SK-N-SH treated with all-trans-retinoic acid at 6 μM for 48 hours (cell line): ENCODE data around the gene PLXNB1.

Source experiments
- ATAC-seq: fragments of 200-7000 bp; cut with Tn5 transposase; 3 replicates; pipeline ENCODE4 v1.9.1; 2020; ENCODE audit warnings: mild to moderate bottlenecking, moderate library complexity
- ARNTL ChIP-seq: fragments of 450-650 bp; formaldehyde crosslinking; IDR thresholded peaks from 2 replicates; pipeline ENCODE4 v1.5.0; 2020; ENCODE audit warnings: low read depth, mild to moderate bottlenecking, moderate library complexity, borderline replicate concordance
- BACH2 ChIP-seq: fragments of 250-450 bp; sonication (Bioruptor Pico); IDR thresholded peaks from 2 replicates; pipeline ENCODE4 v1.9.0; 2021; ENCODE audit warnings: mild to moderate bottlenecking, borderline replicate concordance
- CREB5 ChIP-seq: fragments of 250-450 bp; sonication (Bioruptor Pico); IDR thresholded peaks from 2 replicates; pipeline ENCODE4 v1.5.1; 2020; ENCODE audit warnings: low read depth, mild to moderate bottlenecking, moderate library complexity
- CSDC2 ChIP-seq: fragments of 250-450 bp; sonication (Bioruptor Pico); IDR thresholded peaks from 2 replicates; pipeline ENCODE4 v1.5.0; 2020; ENCODE audit warnings: mild to moderate bottlenecking, moderate library complexity
- CSRNP3 ChIP-seq: fragments of 250-450 bp; sonication (Bioruptor Pico); IDR thresholded peaks from 2 replicates; pipeline ENCODE4 v1.5.1; 2021; ENCODE audit warnings: mild to moderate bottlenecking, moderate library complexity
- ESRRG ChIP-seq: fragments of 250-450 bp; sonication (Bioruptor Pico); IDR thresholded peaks from 2 replicates; pipeline ENCODE4 v1.6.1; 2021; ENCODE audit warnings: mild to moderate bottlenecking
- GLIS3 ChIP-seq: fragments of 250-450 bp; sonication (Bioruptor Pico); IDR thresholded peaks from 2 replicates; pipeline ENCODE4 v1.5.0; 2020; ENCODE audit warnings: mild to moderate bottlenecking, moderate library complexity
- ISL1 ChIP-seq: fragments of 250-450 bp; sonication (Bioruptor Pico); IDR thresholded peaks from 2 replicates; pipeline ENCODE4 v2.1.2; 2022; ENCODE audit warnings: mild to moderate bottlenecking, moderate library complexity
- OSR1 ChIP-seq: fragments of 250-450 bp; sonication (Bioruptor Pico); IDR thresholded peaks from 2 replicates; pipeline ENCODE4 v1.8.0; 2022; ENCODE audit warnings: moderate library complexity, mild to moderate bottlenecking, inconsistent platforms
- PATZ1 ChIP-seq: fragments of 250-450 bp; sonication (Bioruptor Pico); IDR thresholded peaks from 2 replicates; pipeline ENCODE4 v1.8.0; 2020; ENCODE audit warnings: mild to moderate bottlenecking, moderate library complexity, borderline replicate concordance
- POU6F1 ChIP-seq: fragments of 250-450 bp; sonication (Bioruptor Pico); IDR thresholded peaks from 2 replicates; pipeline ENCODE4 v1.8.0; 2021; ENCODE audit warnings: low read depth, mild to moderate bottlenecking, moderate library complexity, borderline replicate concordance
- PPARA ChIP-seq: fragments of 250-450 bp; sonication (Bioruptor Pico); IDR thresholded peaks from 2 replicates; pipeline ENCODE4 v1.5.0; 2020; ENCODE audit warnings: mild to moderate bottlenecking, borderline replicate concordance
- RARB ChIP-seq: fragments of 250-450 bp; sonication (Bioruptor Pico); IDR thresholded peaks from 2 replicates; pipeline ENCODE4 v1.8.0; 2021; ENCODE audit warnings: mild to moderate bottlenecking, moderate library complexity
- SNAI2 ChIP-seq: fragments of 250-450 bp; sonication (Bioruptor Pico); IDR thresholded peaks from 2 replicates; pipeline ENCODE4 v1.5.0; 2020; ENCODE audit warnings: mild to moderate bottlenecking, moderate library complexity
- TCF4 ChIP-seq: fragments of 250-450 bp; sonication (Bioruptor Pico); IDR thresholded peaks from 2 replicates; pipeline ENCODE4 v1.8.0; 2021; ENCODE audit warnings: mild to moderate bottlenecking, moderate library complexity, borderline replicate concordance
- TSHZ2 ChIP-seq: fragments of 250-450 bp; sonication (Bioruptor Pico); IDR thresholded peaks from 2 replicates; pipeline ENCODE4 v1.5.0; 2020; ENCODE audit warnings: mild to moderate bottlenecking, moderate library complexity
- ZFP3 ChIP-seq: fragments of 250-450 bp; sonication (Bioruptor Pico); IDR thresholded peaks from 2 replicates; pipeline ENCODE4 v1.5.0; 2020; ENCODE audit warnings: mild to moderate bottlenecking, moderate library complexity
- ZFP30 ChIP-seq: fragments of 450-650 bp; formaldehyde crosslinking; IDR thresholded peaks from 2 replicates; pipeline ENCODE4 v1.5.0; 2022; ENCODE audit warnings: mild to moderate bottlenecking, moderate library complexity
- ZNF565 ChIP-seq: fragments of 450-650 bp; formaldehyde crosslinking; conservative IDR thresholded peaks from 2 replicates; pipeline ENCODE4 v1.5.0; 2020; ENCODE audit warnings: low read depth, mild to moderate bottlenecking, moderate library complexity
- ZNF8 ChIP-seq: fragments of 450-650 bp; formaldehyde crosslinking; IDR thresholded peaks from 2 replicates; pipeline ENCODE4 v1.5.0; 2020; ENCODE audit warnings: mild to moderate bottlenecking, moderate library complexity

The PLXNB1 gene

GRCh38 chr3:48400824-48401433 is 29.0 kb downstream of the PLXNB1 start:
- TF ChIP-seq ZNF8 (CRISPR knock-in tag) (no peak), CSRNP3 (no peak), BACH2 (CRISPR knock-in tag) (no peak), ZFP3 (no peak), TCF4 (CRISPR knock-in tag) (no peak), PPARA (CRISPR knock-in tag) (no peak), ISL1 (CRISPR knock-in tag) (no peak), RARB (CRISPR knock-in tag) (no peak), TSHZ2 (CRISPR knock-in tag) (no peak), ZFP30 (CRISPR knock-in tag) (no peak), CREB5 (no peak), ZNF565 (CRISPR knock-in tag) (no peak), GLIS3 (no peak)
- peak; percentile 70 for ATAC-seq

GRCh38 chr3:48399387-48400172 is 30.3 kb downstream of the PLXNB1 start:
- ATAC-seq = 0 out of 3 replicates have a peak, but pooled peaks have one; percentile 5
- TF ChIP-seq ZNF8 (CRISPR knock-in tag) = no peak
- TF ChIP-seq ZFP30 (CRISPR knock-in tag) = no peak
- no peak for TF ChIP-seq TCF4 (CRISPR knock-in tag)
- no peak for TF ChIP-seq PPARA (CRISPR knock-in tag)
- no peak for TF ChIP-seq PATZ1
- no peak for TF ChIP-seq BACH2 (CRISPR knock-in tag)
- no peak for TF ChIP-seq ARNTL (CRISPR knock-in tag)
- TF ChIP-seq ZFP3 = no peak
- no peak for TF ChIP-seq POU6F1 (CRISPR knock-in tag)
- TF ChIP-seq ESRRG = no peak
- TF ChIP-seq OSR1 = no peak
- no peak for TF ChIP-seq CREB5
- TF ChIP-seq SNAI2 (CRISPR knock-in tag) = no peak
- no peak for TF ChIP-seq CSDC2 (CRISPR knock-in tag)
- TF ChIP-seq ZNF565 (CRISPR knock-in tag) = no peak
- TF ChIP-seq, all 23 proteins: peak for 0
